Mammary microvascular endothelial cell (primary cell): ENCODE data around the gene NKAP. TPM values are rescaled to one million over a fixed set of nuclear protein-coding genes. Genes with fewer than 3 reads are reported as not detected.

Experiments
- total RNA-seq: library from RNA; depleted of rRNA; stranded (reverse); fragments of >200 nt; gene quantifications from 2 replicates; pipeline ENCODE4 v1.2.3, GENCODE V29; 2015

NKAP gene
- 4.3 and 4.7 TPM in 2 replicates for total RNA-seq

GRCh38 chrX:119943185-119943988, at the start of gene NKAP:
TSS of gene NKAP (minus strand) at chrX:119943751. CDS start at chrX:119943605, 146 bp downstream.

GRCh38 chrX:119895843-119896326, 47.7 kb downstream of the NKAP start, which contains the start of gene AKAP14:
TSS of gene AKAP14 (plus strand) at chrX:119895893. CDS start at chrX:119903224, 7,331 bp downstream.

GRCh38 chrX:119871599-119872395, 71.8 kb downstream of the NKAP start, which contains the start of the genes NDUFA1 and RNF113A:
TSS of gene NDUFA1 (plus strand) at chrX:119871832. CDS start at chrX:119871912, 80 bp downstream.
TSS of gene RNF113A (minus strand) at chrX:119871733. CDS start at chrX:119871613, 120 bp downstream.

Other genes with a start within 250 kb of the NKAP start
- gene SOWAHD, start 185.2 kb downstream of the NKAP start, total RNA-seq: not detected in 2 replicates
- 6,838 and 8,202 TPM in 2 replicates for gene RPL39, start 152.1 kb downstream of the NKAP start, total RNA-seq
- gene UPF3B, start 90.8 kb downstream of the NKAP start, total RNA-seq: 1.7 and 2.1 TPM in 2 replicates
- 13.8 and 14.9 TPM in 2 replicates for gene RNF113A, start 72.0 kb downstream of the NKAP start, total RNA-seq
- gene NDUFA1, start 71.9 kb downstream of the NKAP start, total RNA-seq: 79.8 and 88.5 TPM in 2 replicates
- gene AKAP14, start 47.9 kb downstream of the NKAP start, total RNA-seq: not detected in 2 replicates
- not detected in 2 replicates for gene RHOXF2B, start 133.9 kb upstream of the NKAP start, total RNA-seq
- gene RHOXF1, start 172.2 kb upstream of the NKAP start, total RNA-seq: not detected in 2 replicates
- not detected in 2 replicates for gene RHOXF2, start 214.9 kb upstream of the NKAP start, total RNA-seq